Measurements from ENCODE around the gene SERF1B.
"Not testable (repeated sequence)": the region's sequence is repeated elsewhere in the genome, so short reads cannot be mapped to it uniquely, and the experiment has no call there.

DNA sequence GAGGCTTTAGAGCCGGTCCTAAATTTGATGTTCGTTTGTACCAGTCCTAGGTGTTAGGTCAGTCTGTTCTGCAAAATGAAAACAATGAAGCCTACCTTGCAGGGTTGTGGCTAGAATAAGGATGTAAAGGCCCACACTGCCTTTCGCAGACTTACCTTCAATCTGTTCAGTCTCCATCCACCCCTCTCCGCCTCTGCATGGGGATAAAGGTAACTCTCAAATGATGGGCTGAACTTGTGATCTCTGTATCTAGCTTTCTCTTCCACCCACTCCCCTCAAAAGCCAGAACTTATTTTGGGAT is 744 bp downstream of the SERF1B start:
- TF ChIP-seq, protein P1, sequence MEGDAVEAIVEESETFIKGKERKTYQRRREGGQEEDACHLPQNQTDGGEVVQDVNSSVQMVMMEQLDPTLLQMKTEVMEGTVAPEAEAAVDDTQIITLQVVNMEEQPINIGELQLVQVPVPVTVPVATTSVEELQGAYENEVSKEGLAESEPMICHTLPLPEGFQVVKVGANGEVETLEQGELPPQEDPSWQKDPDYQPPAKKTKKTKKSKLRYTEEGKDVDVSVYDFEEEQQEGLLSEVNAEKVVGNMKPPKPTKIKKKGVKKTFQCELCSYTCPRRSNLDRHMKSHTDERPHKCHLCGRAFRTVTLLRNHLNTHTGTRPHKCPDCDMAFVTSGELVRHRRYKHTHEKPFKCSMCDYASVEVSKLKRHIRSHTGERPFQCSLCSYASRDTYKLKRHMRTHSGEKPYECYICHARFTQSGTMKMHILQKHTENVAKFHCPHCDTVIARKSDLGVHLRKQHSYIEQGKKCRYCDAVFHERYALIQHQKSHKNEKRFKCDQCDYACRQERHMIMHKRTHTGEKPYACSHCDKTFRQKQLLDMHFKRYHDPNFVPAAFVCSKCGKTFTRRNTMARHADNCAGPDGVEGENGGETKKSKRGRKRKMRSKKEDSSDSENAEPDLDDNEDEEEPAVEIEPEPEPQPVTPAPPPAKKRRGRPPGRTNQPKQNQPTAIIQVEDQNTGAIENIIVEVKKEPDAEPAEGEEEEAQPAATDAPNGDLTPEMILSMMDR (conservative IDR thresholded peaks at IDR 0.05; ENCODE audit: low read length) = not testable (repeated sequence)
- not testable (repeated sequence) for TF ChIP-seq EZH2phosphoT487 (IDR thresholded peaks at IDR 0.05; ENCODE audit: borderline replicate concordance)
